Activated CD8-positive, alpha-beta memory T cell treated with anti-CD3 and anti-CD28 coated beads, Interleukin-2, amount 50 U/mL, for 1 hour (primary cell): Measurements from ENCODE around the gene COA7.
A peak's percentile ranks its signal among the peaks of the same experiment; 100 is the strongest.
"Not testable (repeated sequence)": the region's sequence is repeated elsewhere in the genome, so short reads cannot be mapped to it uniquely, and the experiment has no call there.

Experiments
- DNase-seq: peaks from one replicate; pipeline ENCODE4 v3.0.0-alpha.2; 2020; ENCODE audit errors: extremely low read depth

Gene COA7

GRCh38 chr1:52697795-52698674 lies at the start of gene COA7:
COA7 (minus strand) TSS chr1:52698347; CDS start chr1:52698326, 21 bp downstream.
- no peak for DNase-seq

- no peak for DNase-seq
Observed at GRCh38 chr1:52747450-52747849, 49.3 kb upstream of the COA7 start.

GRCh38 chr1:52746189-52746588 lies 48.0 kb upstream of the COA7 start:
- DNase-seq: no peak

- DNase-seq: no peak
Observed at GRCh38 chr1:52741259-52741658, 43.1 kb upstream of the COA7 start.

GRCh38 chr1:52739699-52740467 lies 41.7 kb upstream of the COA7 start:
- DNase-seq: no peak

- no peak for DNase-seq
Observed at GRCh38 chr1:52738893-52739292, 40.7 kb upstream of the COA7 start.

- no peak for DNase-seq
Observed at GRCh38 chr1:52738148-52738547, 40.0 kb upstream of the COA7 start.

- not testable (repeated sequence) for DNase-seq
Observed at GRCh38 chr1:52735371-52735770, 37.2 kb upstream of the COA7 start.

- DNase-seq: no peak
Observed at GRCh38 chr1:52733368-52733767, 35.2 kb upstream of the COA7 start.

- DNase-seq: no peak
Observed at GRCh38 chr1:52727956-52728656, 30.0 kb upstream of the COA7 start.

- no peak for DNase-seq
Observed at GRCh38 chr1:52727114-52727586, 29.0 kb upstream of the COA7 start.

GRCh38 chr1:52726265-52727113 lies 28.3 kb upstream of the COA7 start, which contains the start of gene ZYG11B:
ZYG11B (plus strand) TSS chr1:52726453; CDS start chr1:52726654, 201 bp downstream.
- DNase-seq: peak; percentile 57

- DNase-seq: no peak
Observed at GRCh38 chr1:52725903-52726264, 27.7 kb upstream of the COA7 start.

GRCh38 chr1:52723260-52723659 lies 25.1 kb upstream of the COA7 start:
- DNase-seq: no peak

GRCh38 chr1:52715296-52715695 lies 17.1 kb upstream of the COA7 start:
- DNase-seq: not testable (repeated sequence)

GRCh38 chr1:52713590-52713989 lies 15.4 kb upstream of the COA7 start:
- DNase-seq: no peak

GRCh38 chr1:52709016-52709415 lies 10.9 kb upstream of the COA7 start:
- DNase-seq: no peak

GRCh38 chr1:52707927-52708655 lies 9.9 kb upstream of the COA7 start:
- DNase-seq: no peak

- no peak for DNase-seq
Observed at GRCh38 chr1:52706941-52707926, 9.1 kb upstream of the COA7 start.
